ENCODE data around the gene HSPA9.

HSPA9 gene

DNA sequence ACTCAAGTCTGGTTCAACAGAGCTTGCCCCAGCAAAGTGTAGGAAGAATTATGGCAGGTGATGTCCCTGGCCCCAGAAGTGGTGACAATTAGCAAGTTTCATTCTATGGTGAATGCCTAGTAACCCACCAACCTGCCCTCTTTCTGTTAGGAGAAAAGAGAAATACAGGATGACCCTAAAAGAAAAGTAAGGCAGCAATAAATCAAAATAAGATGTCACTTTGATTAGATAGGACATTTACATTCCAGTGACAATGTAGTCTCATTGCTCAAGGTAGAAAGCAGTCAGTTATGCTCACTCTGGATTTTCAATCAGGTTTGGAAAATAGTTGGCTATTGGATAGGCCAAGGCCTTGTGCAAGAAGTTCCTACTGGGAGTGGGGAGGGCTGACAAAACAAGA, 5.6 kb upstream of the HSPA9 start:
- TF ChIP-seq, protein P1, sequence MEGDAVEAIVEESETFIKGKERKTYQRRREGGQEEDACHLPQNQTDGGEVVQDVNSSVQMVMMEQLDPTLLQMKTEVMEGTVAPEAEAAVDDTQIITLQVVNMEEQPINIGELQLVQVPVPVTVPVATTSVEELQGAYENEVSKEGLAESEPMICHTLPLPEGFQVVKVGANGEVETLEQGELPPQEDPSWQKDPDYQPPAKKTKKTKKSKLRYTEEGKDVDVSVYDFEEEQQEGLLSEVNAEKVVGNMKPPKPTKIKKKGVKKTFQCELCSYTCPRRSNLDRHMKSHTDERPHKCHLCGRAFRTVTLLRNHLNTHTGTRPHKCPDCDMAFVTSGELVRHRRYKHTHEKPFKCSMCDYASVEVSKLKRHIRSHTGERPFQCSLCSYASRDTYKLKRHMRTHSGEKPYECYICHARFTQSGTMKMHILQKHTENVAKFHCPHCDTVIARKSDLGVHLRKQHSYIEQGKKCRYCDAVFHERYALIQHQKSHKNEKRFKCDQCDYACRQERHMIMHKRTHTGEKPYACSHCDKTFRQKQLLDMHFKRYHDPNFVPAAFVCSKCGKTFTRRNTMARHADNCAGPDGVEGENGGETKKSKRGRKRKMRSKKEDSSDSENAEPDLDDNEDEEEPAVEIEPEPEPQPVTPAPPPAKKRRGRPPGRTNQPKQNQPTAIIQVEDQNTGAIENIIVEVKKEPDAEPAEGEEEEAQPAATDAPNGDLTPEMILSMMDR (IDR thresholded peaks at IDR 0.05; ENCODE audit: borderline replicate concordance, insufficient read depth, low read depth, low read length) = no peak
- no peak overlapping the region for H3K4me3 ChIP-seq (ENCODE audit: low read depth, low read length)

DNA sequence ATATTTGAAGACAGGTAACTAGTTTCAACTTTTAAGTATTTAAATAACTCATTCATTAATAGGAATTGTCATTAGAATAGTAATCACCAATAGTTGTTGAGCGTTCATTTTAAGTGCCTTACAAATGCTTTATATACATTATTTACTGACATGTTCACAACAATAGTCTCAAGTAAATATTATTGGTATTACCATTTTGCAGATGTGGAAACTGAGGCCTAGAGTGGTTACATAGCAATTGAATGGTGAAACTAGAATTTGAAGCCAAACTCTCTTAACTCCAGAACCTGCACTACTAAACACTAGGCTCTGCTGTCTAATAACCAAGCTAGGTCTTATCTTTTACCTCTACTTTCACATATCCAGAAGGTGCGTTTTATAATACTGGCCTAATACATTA, 4.8 kb upstream of the HSPA9 start:
- TF ChIP-seq, protein P1 (IDR thresholded peaks at IDR 0.05; ENCODE audit: borderline replicate concordance, insufficient read depth, low read depth, low read length) = no peak
- no peak overlapping the region for H3K4me3 ChIP-seq (ENCODE audit: low read depth, low read length)

DNA sequence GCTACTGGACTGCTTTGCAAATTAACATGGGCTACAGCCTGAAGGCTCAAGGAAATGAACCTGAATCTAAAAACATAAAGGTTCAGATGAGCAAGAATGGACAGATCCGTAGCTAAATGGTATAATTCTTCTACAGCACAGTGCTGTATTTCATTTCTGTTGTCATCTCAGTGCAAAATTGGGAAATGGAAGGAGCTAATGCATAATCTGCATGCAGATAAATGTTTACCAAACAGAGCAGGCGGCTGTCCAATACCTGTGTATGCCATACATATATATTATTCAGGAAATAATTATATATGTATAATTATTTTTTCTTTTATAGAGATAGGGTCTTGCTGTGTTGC, 4.3 kb upstream of the HSPA9 start:
- TF ChIP-seq, protein P1 (IDR thresholded peaks at IDR 0.05; ENCODE audit: borderline replicate concordance, insufficient read depth, low read depth, low read length) = no peak
- no peak overlapping the region for H3K4me3 ChIP-seq (ENCODE audit: low read depth, low read length)

DNA sequence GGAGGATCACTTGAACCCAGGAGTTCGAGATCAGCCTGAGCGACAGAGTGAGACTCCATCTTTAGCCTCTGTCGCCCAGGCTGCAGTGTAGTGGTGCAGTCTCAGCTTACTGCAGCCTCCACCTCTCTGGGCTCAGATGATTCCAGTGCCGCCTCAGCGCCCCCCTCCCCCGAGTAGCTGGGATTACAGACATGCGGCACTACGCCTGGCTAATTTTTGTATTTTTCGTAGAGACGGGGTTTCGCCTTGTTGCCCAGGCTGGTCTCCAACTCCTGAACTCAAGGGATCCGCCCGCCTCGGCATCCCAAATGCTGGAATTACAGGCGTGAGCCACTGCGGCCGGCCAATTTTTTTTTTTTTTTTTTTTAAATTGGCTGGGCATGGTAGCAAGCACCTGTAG, 2.3 kb upstream of the HSPA9 start:
- TF ChIP-seq, protein P1 (IDR thresholded peaks at IDR 0.05; ENCODE audit: borderline replicate concordance, insufficient read depth, low read depth, low read length) = no peak
- no peak overlapping the region for H3K4me3 ChIP-seq (ENCODE audit: low read depth, low read length)

- TF ChIP-seq, protein P1 (IDR thresholded peaks at IDR 0.05; ENCODE audit: borderline replicate concordance, insufficient read depth, low read depth, low read length) = no peak
- peak overlapping the region; percentile 77 for H3K4me3 ChIP-seq (ENCODE audit: low read depth, low read length)
Observed at GRCh38 chr5:138574744-138575193, 432 bp downstream of the HSPA9 start.

DNA sequence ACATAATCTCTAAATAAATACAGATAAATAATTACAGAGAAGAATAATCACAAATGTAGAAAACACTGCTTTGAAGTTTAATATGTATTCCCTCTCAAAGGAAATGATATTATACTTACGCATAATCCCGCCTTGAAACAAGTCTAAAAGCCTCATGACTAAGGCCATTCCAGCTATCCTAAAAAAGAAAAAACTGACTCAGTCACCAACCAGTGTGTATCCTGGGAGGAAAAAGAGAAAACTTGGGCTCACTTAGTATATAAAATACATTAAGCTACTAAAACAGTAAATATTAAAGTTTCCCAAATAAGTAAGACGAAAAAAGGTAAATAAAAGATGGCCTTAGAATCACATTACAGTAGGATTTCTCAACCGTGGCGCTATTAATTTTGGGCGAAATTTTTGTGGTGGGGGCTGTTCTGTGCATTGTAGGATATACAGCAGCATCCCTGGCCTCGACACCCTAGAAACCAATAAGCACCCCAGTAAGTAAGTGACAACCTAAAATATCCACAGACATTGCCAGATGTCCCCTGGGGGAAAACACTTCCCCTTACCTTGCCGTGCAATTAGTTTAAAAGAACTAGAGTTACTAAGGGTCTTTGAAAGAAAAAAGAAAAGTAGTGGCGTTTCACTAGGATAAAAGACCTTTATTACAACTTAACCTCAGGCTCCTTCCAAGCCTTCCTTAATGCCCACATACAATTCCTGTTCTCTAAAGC, 1.1 kb downstream of the HSPA9 start:
- TF ChIP-seq, protein P1 (IDR thresholded peaks at IDR 0.05; ENCODE audit: borderline replicate concordance, insufficient read depth, low read depth, low read length) = no peak
- H3K4me3 ChIP-seq (ENCODE audit: low read depth, low read length) = peak overlapping the region; percentile 77

GRCh38 chr5:138573223-138573622, 2.0 kb downstream of the HSPA9 start:
- H3K4me3 ChIP-seq (ENCODE audit: low read depth, low read length) = no peak overlapping the region
- TF ChIP-seq, protein P1 (IDR thresholded peaks at IDR 0.05; ENCODE audit: borderline replicate concordance, insufficient read depth, low read depth, low read length) = no peak

All from GM12875 (cell line).